Skeletal muscle tissue (tissue), 4 donors: Measurements from ENCODE around the gene TMEM213. TPM values are rescaled to one million over a fixed set of nuclear protein-coding genes. Genes with fewer than 3 reads are reported as not detected.

Experiments used
- H3K27ac ChIP-seq: one replicate; pipeline ENCODE4 v1.7.0; 2013; ENCODE audit warnings: mild to moderate bottlenecking, low read depth, low read length, inconsistent platforms
- H3K27me3 ChIP-seq, 3 donors: one replicate each; pipeline ENCODE4 v1.7.0; 2013; ENCODE audit warnings: low read length in 3 of 3; ENCODE audit not compliant: control insufficient read depth in 3 of 3, insufficient read depth in 3 of 3
- H3K36me3 ChIP-seq, 3 donors: one replicate each; pipeline ENCODE4 v1.7.0; 2013; ENCODE audit warnings: low read length in 3 of 3; ENCODE audit not compliant: control insufficient read depth in 3 of 3, insufficient read depth in 3 of 3
- H3K4me1 ChIP-seq, 3 donors: one replicate each; pipeline ENCODE4 v1.7.0; 2013; ENCODE audit warnings: low read length in 3 of 3, mild to moderate bottlenecking in 3 of 3; ENCODE audit not compliant: control insufficient read depth in 3 of 3, insufficient read depth in 3 of 3
- H3K4me3 ChIP-seq, 3 donors: one replicate each; pipeline ENCODE4 v1.7.0; 2013; ENCODE audit warnings: low read length in 3 of 3
- H3K9ac ChIP-seq, 3 donors: one replicate each; pipeline ENCODE4 v1.7.0; 2013; ENCODE audit warnings: low read length in 3 of 3, mild to moderate bottlenecking in 3 of 3, moderate library complexity in 2 of 3, low read depth in 1 of 3
- H3K9me3 ChIP-seq, 3 donors: one replicate each; pipeline ENCODE4 v1.7.0; 2013; ENCODE audit warnings: low read length in 3 of 3; ENCODE audit not compliant: control insufficient read depth in 3 of 3
- total RNA-seq: library from RNA; depleted of rRNA; stranded (reverse); fragments of >200 nt; gene quantifications from one replicate; pipeline ENCODE4 v1.2.3, GENCODE V29; 2014
- donor health status: Osteomylitis.

The TMEM213 gene
- total RNA-seq, 1 donor from 2014 or later = not detected

GRCh38 chr7:138852469-138852868 is 54.7 kb downstream of the TMEM213 start:
- Histone ChIP-seq H3K9me3 (peaks cover 0 to 2% (median 0%) of the 10 kb centered on the region in 3 donors), H3K4me3 (no peak overlapping the region), H3K27me3 (no peaks in the 10 kb centered on the region), H3K9ac (no peak overlapping the region), H3K36me3 (no peaks in the 10 kb centered on the region), H3K4me1 (no peaks in the 10 kb centered on the region), H3K27ac (no peak overlapping the region)

- Histone ChIP-seq H3K27me3 (no peaks in the 10 kb centered on the region), H3K27ac (no peak overlapping the region), H3K9me3 (peaks cover 0 to 2% (median 0%) of the 10 kb centered on the region in 3 donors), H3K4me3 (no peak overlapping the region), H3K36me3 (peaks cover 0 to 1% (median 0%) of the 10 kb centered on the region in 3 donors), H3K9ac (no peak overlapping the region), H3K4me1 (no peaks in the 10 kb centered on the region)
Observed at GRCh38 chr7:138853448-138853847, 55.7 kb downstream of the TMEM213 start.

- H3K9me3 ChIP-seq = peaks cover 0 to 2% (median 0%) of the 10 kb centered on the region in 3 donors
- H3K4me1 ChIP-seq = no peaks in the 10 kb centered on the region
- H3K36me3 ChIP-seq = peaks cover 0 to 2% (median 0%) of the 10 kb centered on the region in 3 donors
Observed at GRCh38 chr7:138854115-138854645, 56.4 kb downstream of the TMEM213 start.

GRCh38 chr7:138857728-138858127 is 59.9 kb downstream of the TMEM213 start:
- no peaks in the 10 kb centered on the region for H3K27me3 ChIP-seq
- no peak overlapping the region for H3K9ac ChIP-seq
- H3K36me3 ChIP-seq = peaks cover 0 to 2% (median 0%) of the 10 kb centered on the region in 3 donors
- no peaks in the 10 kb centered on the region for H3K4me1 ChIP-seq
- no peaks in the 10 kb centered on the region for H3K9me3 ChIP-seq
- H3K4me3 ChIP-seq = no peak overlapping the region
- no peak overlapping the region for H3K27ac ChIP-seq

More at GRCh38 chr7:138854115-138854645, 56.4 kb downstream of the TMEM213 start:
- Histone ChIP-seq H3K9ac (no peak overlapping the region), H3K27me3 (no peaks in the 10 kb centered on the region), H3K4me3 (no peak overlapping the region), H3K27ac (no peak overlapping the region)

GRCh38 chr7:138861051-138861450 is 63.3 kb downstream of the TMEM213 start:
- H3K27me3 ChIP-seq = no peaks in the 10 kb centered on the region
- H3K36me3 ChIP-seq = peaks cover 0 to 2% (median 0%) of the 10 kb centered on the region in 3 donors
- H3K27ac ChIP-seq = no peak overlapping the region
- no peaks in the 10 kb centered on the region for H3K4me1 ChIP-seq
- no peaks in the 10 kb centered on the region for H3K9me3 ChIP-seq
- no peak overlapping the region for H3K9ac ChIP-seq
- H3K4me3 ChIP-seq = no peak overlapping the region

- Histone ChIP-seq H3K36me3 (no peaks in the 10 kb centered on the region), H3K9ac (no peak overlapping the region), H3K27me3 (no peaks in the 10 kb centered on the region), H3K4me1 (no peaks in the 10 kb centered on the region), H3K27ac (no peak overlapping the region), H3K4me3 (no peak overlapping the region), H3K9me3 (no peaks in the 10 kb centered on the region)
Observed at GRCh38 chr7:138863931-138864330, 66.1 kb downstream of the TMEM213 start.

- Histone ChIP-seq H3K9me3 (no peaks in the 10 kb centered on the region), H3K4me1 (no peaks in the 10 kb centered on the region), H3K27ac (no peak overlapping the region), H3K27me3 (no peaks in the 10 kb centered on the region), H3K36me3 (no peaks in the 10 kb centered on the region), H3K9ac (no peak overlapping the region), H3K4me3 (no peak overlapping the region)
Observed at GRCh38 chr7:138864667-138865066, 66.9 kb downstream of the TMEM213 start.

- H3K36me3 ChIP-seq = no peaks in the 10 kb centered on the region
- no peak overlapping the region for H3K4me3 ChIP-seq
- H3K9ac ChIP-seq = no peak overlapping the region
- no peak overlapping the region for H3K27ac ChIP-seq
- H3K27me3 ChIP-seq = no peaks in the 10 kb centered on the region
- H3K9me3 ChIP-seq = no peaks in the 10 kb centered on the region
- no peaks in the 10 kb centered on the region for H3K4me1 ChIP-seq
Observed at GRCh38 chr7:138865843-138866242, 68.0 kb downstream of the TMEM213 start.

- H3K4me1 ChIP-seq = no peaks in the 10 kb centered on the region
- no peaks in the 10 kb centered on the region for H3K36me3 ChIP-seq
- H3K9me3 ChIP-seq = no peaks in the 10 kb centered on the region
Observed at GRCh38 chr7:138866353-138866752, 68.6 kb downstream of the TMEM213 start.

GRCh38 chr7:138867744-138868143 is 70.0 kb downstream of the TMEM213 start:
- Histone ChIP-seq H3K27me3 (no peaks in the 10 kb centered on the region), H3K4me1 (no peaks in the 10 kb centered on the region), H3K4me3 (no peak overlapping the region), H3K27ac (no peak overlapping the region), H3K9me3 (no peaks in the 10 kb centered on the region), H3K36me3 (no peaks in the 10 kb centered on the region), H3K9ac (no peak overlapping the region)

More at GRCh38 chr7:138866353-138866752, 68.6 kb downstream of the TMEM213 start:
- H3K27me3 ChIP-seq = no peaks in the 10 kb centered on the region
- no peak overlapping the region for H3K4me3 ChIP-seq
- H3K9ac ChIP-seq = no peak overlapping the region
- no peak overlapping the region for H3K27ac ChIP-seq
